GM13976 (cell line): Measurements from ENCODE around the gene LCK.
A peak's percentile ranks its signal among the peaks of the same experiment; 100 is the strongest.
"Not testable (repeated sequence)": the region's sequence is repeated elsewhere in the genome, so short reads cannot be mapped to it uniquely, and the experiment has no call there.

ENCODE experiments used
- DNase-seq: peaks from one replicate; pipeline ENCODE4 v3.0.0; 2012; ENCODE audit warnings: low spot score
- CTCF ChIP-seq: IDR thresholded peaks from 2 replicates; pipeline ENCODE4 v1.5.1; 2012; ENCODE audit warnings: borderline replicate concordance, mild to moderate bottlenecking; ENCODE audit not compliant: insufficient read depth; ENCODE audit errors: extremely low read depth, missing control alignments, control extremely low read depth
- in situ Hi-C: fragments of 300-500 bp; cut with MboI; formaldehyde crosslinking; loops from one replicate; pipeline ENCODE4 v1.12.0; 2022; ENCODE audit warnings: low sequenced_read_pairs, mixed read lengths, inconsistent platforms; ENCODE audit not compliant: unreplicated experiment

LCK gene

GRCh38 chr1:32286763-32287162 lies 35.7 kb downstream of the LCK start:
- no peak for TF ChIP-seq CTCF
- in situ Hi-C loops, result no loop called here
- DNase-seq, result no peak

- no peak for TF ChIP-seq CTCF
- no peak for DNase-seq
- in situ Hi-C loops, result no loop called here
Measured at GRCh38 chr1:32289256-32289655, 38.2 kb downstream of the LCK start.

- DNase-seq, result no peak
- TF ChIP-seq CTCF, result no peak
- in situ Hi-C loops, result no loop called here
Measured at GRCh38 chr1:32291145-32291707, 40.2 kb downstream of the LCK start.

GRCh38 chr1:32291708-32292538 lies 40.9 kb downstream of the LCK start, which contains the start of gene HDAC1:
HDAC1 (plus strand) TSS chr1:32292083; CDS start chr1:32292170, 87 bp downstream.
- peak; percentile 99 for DNase-seq
- in situ Hi-C loops, result no loop called here
- TF ChIP-seq CTCF, result no peak

GRCh38 chr1:32298211-32298610 lies 47.1 kb downstream of the LCK start:
- in situ Hi-C loops, result not testable (repeated sequence)

GRCh38 chr1:32299327-32299726 lies 48.3 kb downstream of the LCK start:
- no peak for DNase-seq
- no peak for TF ChIP-seq CTCF
- in situ Hi-C loops, result no loop called here

More at GRCh38 chr1:32298211-32298610, 47.1 kb downstream of the LCK start:
- DNase-seq, result not testable (repeated sequence)

- DNase-seq, result no peak
- TF ChIP-seq CTCF, result no peak
- in situ Hi-C loops, result no loop called here
Measured at GRCh38 chr1:32303358-32303757, 52.3 kb downstream of the LCK start.
